DMS53 (cell line): ENCODE measurements around the gene ATRNL1.

Source experiments
- DNase-seq: peaks from one replicate; lab custom pipeline; 2025; lab: John Stamatoyannopoulos, UW

The ATRNL1 gene

GRCh38 chr10:115093286-115093775 is at the start of gene ATRNL1:
TSS of gene ATRNL1 (plus strand) at chr10:115093365. CDS start at chr10:115093751, 386 bp downstream.
- peak; percentile 85 for DNase-seq

- no peak for DNase-seq
Observed at GRCh38 chr10:115043719-115044118, 49.4 kb upstream of the ATRNL1 start.

GRCh38 chr10:115044891-115045290 is 48.3 kb upstream of the ATRNL1 start:
- no peak for DNase-seq

GRCh38 chr10:115045499-115045898 is 47.7 kb upstream of the ATRNL1 start:
- no peak for DNase-seq

GRCh38 chr10:115046686-115047236 is 46.4 kb upstream of the ATRNL1 start:
- no peak for DNase-seq

- no peak for DNase-seq
Observed at GRCh38 chr10:115047705-115048104, 45.5 kb upstream of the ATRNL1 start.

GRCh38 chr10:115049318-115049717 is 43.8 kb upstream of the ATRNL1 start:
- DNase-seq = no peak

GRCh38 chr10:115049960-115050359 is 43.2 kb upstream of the ATRNL1 start:
- no peak for DNase-seq

- DNase-seq = no peak
Observed at GRCh38 chr10:115050375-115051010, 42.7 kb upstream of the ATRNL1 start.

- DNase-seq = no peak
Observed at GRCh38 chr10:115051216-115051615, 41.9 kb upstream of the ATRNL1 start.

- no peak for DNase-seq
Observed at GRCh38 chr10:115052226-115052625, 40.9 kb upstream of the ATRNL1 start.

- DNase-seq = no peak
Observed at GRCh38 chr10:115052728-115053127, 40.4 kb upstream of the ATRNL1 start.

- no peak for DNase-seq
Observed at GRCh38 chr10:115056186-115056585, 37.0 kb upstream of the ATRNL1 start.

GRCh38 chr10:115059301-115059898 is 33.8 kb upstream of the ATRNL1 start:
- no peak for DNase-seq

- DNase-seq = no peak
Observed at GRCh38 chr10:115063701-115064658, 29.2 kb upstream of the ATRNL1 start.

GRCh38 chr10:115065801-115066200 is 27.4 kb upstream of the ATRNL1 start:
- no peak for DNase-seq

GRCh38 chr10:115066528-115066927 is 26.6 kb upstream of the ATRNL1 start:
- no peak for DNase-seq

GRCh38 chr10:115073796-115074195 is 19.4 kb upstream of the ATRNL1 start:
- no peak for DNase-seq

- no peak for DNase-seq
Observed at GRCh38 chr10:115082506-115082905, 10.7 kb upstream of the ATRNL1 start.

- no peak for DNase-seq
Observed at GRCh38 chr10:115084277-115084850, 8.8 kb upstream of the ATRNL1 start.

GRCh38 chr10:115091161-115091560 is 2.0 kb upstream of the ATRNL1 start:
- no peak for DNase-seq

GRCh38 chr10:115092258-115092554 is 959 bp upstream of the ATRNL1 start:
- peak; percentile 63 for DNase-seq
